ENCODE results near the gene SPEN. TPM values are rescaled to one million over a fixed set of nuclear protein-coding genes. Genes with fewer than 3 reads are reported as not detected.

SPEN gene
- total RNA-seq, 1 experiment from 2014 or later: 46.4 TPM

DNA sequence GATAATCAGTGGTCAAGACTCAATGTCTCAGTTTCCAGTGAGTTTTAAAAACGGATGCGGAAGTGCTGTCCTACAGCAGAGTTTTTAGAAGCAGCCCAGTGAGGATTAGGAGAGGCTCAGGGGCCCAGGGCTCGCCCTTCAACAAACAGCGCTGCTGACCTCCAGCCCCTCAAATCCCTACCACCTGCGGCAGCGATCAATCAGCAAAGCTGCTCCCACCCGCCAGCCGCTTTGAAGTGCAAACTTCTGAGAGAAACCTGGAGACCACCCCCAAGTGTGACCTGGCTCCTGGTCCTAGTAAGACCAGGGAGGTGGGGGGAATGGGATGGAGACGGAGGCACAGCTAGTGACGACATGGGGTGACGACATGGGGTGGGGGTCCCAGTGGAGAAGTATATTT is 114.0 kb downstream of the SPEN start:
- CTCF ChIA-PET: no interaction called here
- POLR2A ChIA-PET: no interaction called here
- H3K4me3 Mint-ChIP-seq (ENCODE audit: unreplicated experiment): no peak overlapping the region
- H3K27me3 Mint-ChIP-seq (ENCODE audit: insufficient read depth, unreplicated experiment): no peaks in the 10 kb centered on the region
- TF ChIP-seq, protein P1, sequence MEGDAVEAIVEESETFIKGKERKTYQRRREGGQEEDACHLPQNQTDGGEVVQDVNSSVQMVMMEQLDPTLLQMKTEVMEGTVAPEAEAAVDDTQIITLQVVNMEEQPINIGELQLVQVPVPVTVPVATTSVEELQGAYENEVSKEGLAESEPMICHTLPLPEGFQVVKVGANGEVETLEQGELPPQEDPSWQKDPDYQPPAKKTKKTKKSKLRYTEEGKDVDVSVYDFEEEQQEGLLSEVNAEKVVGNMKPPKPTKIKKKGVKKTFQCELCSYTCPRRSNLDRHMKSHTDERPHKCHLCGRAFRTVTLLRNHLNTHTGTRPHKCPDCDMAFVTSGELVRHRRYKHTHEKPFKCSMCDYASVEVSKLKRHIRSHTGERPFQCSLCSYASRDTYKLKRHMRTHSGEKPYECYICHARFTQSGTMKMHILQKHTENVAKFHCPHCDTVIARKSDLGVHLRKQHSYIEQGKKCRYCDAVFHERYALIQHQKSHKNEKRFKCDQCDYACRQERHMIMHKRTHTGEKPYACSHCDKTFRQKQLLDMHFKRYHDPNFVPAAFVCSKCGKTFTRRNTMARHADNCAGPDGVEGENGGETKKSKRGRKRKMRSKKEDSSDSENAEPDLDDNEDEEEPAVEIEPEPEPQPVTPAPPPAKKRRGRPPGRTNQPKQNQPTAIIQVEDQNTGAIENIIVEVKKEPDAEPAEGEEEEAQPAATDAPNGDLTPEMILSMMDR (IDR thresholded peaks at IDR 0.05; ENCODE audit: insufficient read depth in 1 of 2, low read depth in 1 of 2, low read length in 1 of 2, severe bottlenecking in 1 of 2, unreplicated experiment in 1 of 2): no peak
- Histone ChIP-seq H3K27me3 (replicated peaks; ENCODE audit: control insufficient read depth, insufficient read depth, low read length) (no peaks in the 10 kb centered on the region), H3K4me1 (no peaks in the 10 kb centered on the region), H3K9me3 (no peaks in the 10 kb centered on the region), H3K36me3 (ENCODE audit: control insufficient read depth, insufficient read depth, low read length) (no peaks in the 10 kb centered on the region), H3K4me3 (ENCODE audit: low read depth, low read length) (no peak overlapping the region)
- H3K27ac Mint-ChIP-seq (ENCODE audit: unreplicated experiment): no peak overlapping the region
- intact Hi-C loops (cut with micrococcal nuclease; ENCODE audit: unreplicated experiment): no loop called here
- BruUV-seq (replicated peaks): no TSS peak
- H3K9me3 Mint-ChIP-seq (ENCODE audit: unreplicated experiment): no peaks in the 10 kb centered on the region
- H3K36me3 Mint-ChIP-seq (ENCODE audit: insufficient read depth, unreplicated experiment): peaks cover 14% of the 10 kb centered on the region
- no peak for DNase-seq
- H3K4me1 Mint-ChIP-seq (ENCODE audit: low read depth, unreplicated experiment): no peaks in the 10 kb centered on the region

DNA sequence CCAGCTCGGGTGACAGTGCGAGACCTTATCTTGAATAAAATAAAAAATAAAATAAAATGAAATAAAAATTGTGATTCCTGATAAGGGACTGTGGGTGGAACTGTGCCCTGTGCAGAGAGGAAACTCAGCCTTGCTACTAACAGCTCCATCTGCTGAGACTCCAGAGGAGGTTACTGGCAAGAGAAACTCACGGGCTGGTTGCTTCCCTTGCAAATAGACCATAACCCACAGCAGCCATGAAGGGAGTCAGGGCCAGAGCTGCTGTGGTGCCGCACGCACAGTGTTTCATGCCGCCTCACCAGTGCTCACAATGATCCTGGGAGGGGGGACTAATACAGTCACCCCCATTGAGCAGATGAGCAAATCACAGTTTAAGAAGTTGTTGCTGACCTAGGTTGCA is 114.7 kb downstream of the SPEN start:
- no TSS peak for BruUV-seq (replicated peaks)
- ChIA-PET CTCF (no interaction called here), POLR2A (no interaction called here)

DNA sequence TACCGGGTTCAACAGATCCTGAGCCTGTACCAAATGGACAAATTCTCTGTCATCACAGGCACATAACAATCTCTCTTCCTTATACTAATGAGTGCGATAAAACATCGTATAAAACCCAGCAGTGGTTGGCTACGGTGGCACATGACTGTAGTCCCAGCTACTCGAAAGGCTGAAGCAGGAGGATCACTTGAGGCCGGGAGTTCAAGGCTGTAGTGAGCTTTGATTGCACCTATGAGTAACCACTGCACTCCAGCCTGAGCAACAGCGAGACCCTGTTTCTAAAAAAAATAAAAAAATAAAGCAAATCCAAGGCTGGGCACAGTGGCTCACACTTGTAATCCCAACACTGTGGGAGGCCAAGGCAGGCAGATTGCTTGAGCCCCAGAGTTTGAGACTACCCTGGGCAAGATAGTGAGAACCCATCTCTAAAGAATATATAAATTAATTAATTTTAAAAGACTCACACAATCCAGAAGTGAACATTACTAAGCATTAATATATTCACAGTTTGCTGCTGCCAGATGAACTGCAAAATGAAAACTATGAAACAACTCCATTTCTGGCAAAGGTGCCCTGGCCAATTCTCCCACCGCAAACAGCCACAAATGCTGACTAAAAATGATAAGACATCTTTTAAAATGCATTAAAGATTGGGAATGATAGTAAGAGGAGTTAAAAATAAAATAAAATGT is 115.3 kb downstream of the SPEN start:
- H3K36me3 ChIP-seq (ENCODE audit: control insufficient read depth, insufficient read depth, low read length): no peaks in the 10 kb centered on the region
- H3K27me3 ChIP-seq (replicated peaks; ENCODE audit: control insufficient read depth, insufficient read depth, low read length): no peaks in the 10 kb centered on the region
- no peaks in the 10 kb centered on the region for H3K9me3 ChIP-seq
- TF ChIP-seq, protein P1 (IDR thresholded peaks at IDR 0.05; ENCODE audit: insufficient read depth in 1 of 2, low read depth in 1 of 2, low read length in 1 of 2, severe bottlenecking in 1 of 2, unreplicated experiment in 1 of 2): no peak
- intact Hi-C loops (cut with micrococcal nuclease; ENCODE audit: unreplicated experiment): no loop called here
- H3K4me3 ChIP-seq (ENCODE audit: low read depth, low read length): no peak overlapping the region
- no peaks in the 10 kb centered on the region for H3K4me1 Mint-ChIP-seq (ENCODE audit: low read depth, unreplicated experiment)
- no peaks in the 10 kb centered on the region for H3K9me3 Mint-ChIP-seq (ENCODE audit: unreplicated experiment)
- CTCF ChIA-PET: no interaction called here
- no peak overlapping the region for H3K4me3 Mint-ChIP-seq (ENCODE audit: unreplicated experiment)
- H3K27ac Mint-ChIP-seq (ENCODE audit: unreplicated experiment): no peak overlapping the region
- no TSS peak for BruUV-seq (replicated peaks)
- POLR2A ChIA-PET: no interaction called here
- H3K27me3 Mint-ChIP-seq (ENCODE audit: insufficient read depth, unreplicated experiment): no peaks in the 10 kb centered on the region
- no peaks in the 10 kb centered on the region for H3K4me1 ChIP-seq
- peaks cover 24% of the 10 kb centered on the region for H3K36me3 Mint-ChIP-seq (ENCODE audit: insufficient read depth, unreplicated experiment)
- DNase-seq: no peak

More for the DNA sequence above, 114.7 kb downstream of the SPEN start:
- Mint-ChIP-seq H3K36me3 (ENCODE audit: insufficient read depth, unreplicated experiment) (peaks cover 18% of the 10 kb centered on the region), H3K4me3 (ENCODE audit: unreplicated experiment) (no peak overlapping the region), H3K9me3 (ENCODE audit: unreplicated experiment) (no peaks in the 10 kb centered on the region), H3K4me1 (ENCODE audit: low read depth, unreplicated experiment) (no peaks in the 10 kb centered on the region), H3K27me3 (ENCODE audit: insufficient read depth, unreplicated experiment) (no peaks in the 10 kb centered on the region), H3K27ac (ENCODE audit: unreplicated experiment) (no peak overlapping the region)
- H3K9me3 ChIP-seq: no peaks in the 10 kb centered on the region
- DNase-seq: no peak
- H3K36me3 ChIP-seq (ENCODE audit: control insufficient read depth, insufficient read depth, low read length): no peaks in the 10 kb centered on the region
- H3K27me3 ChIP-seq (replicated peaks; ENCODE audit: control insufficient read depth, insufficient read depth, low read length): no peaks in the 10 kb centered on the region
- intact Hi-C loops (cut with micrococcal nuclease; ENCODE audit: unreplicated experiment): no loop called here
- H3K4me1 ChIP-seq: no peaks in the 10 kb centered on the region
- TF ChIP-seq, protein P1 (IDR thresholded peaks at IDR 0.05; ENCODE audit: insufficient read depth in 1 of 2, low read depth in 1 of 2, low read length in 1 of 2, severe bottlenecking in 1 of 2, unreplicated experiment in 1 of 2): no peak
- H3K4me3 ChIP-seq (ENCODE audit: low read depth, low read length): no peak overlapping the region
